H7 (cell line): ENCODE data around the gene WFDC11. TPM values are rescaled to one million over a fixed set of nuclear protein-coding genes. Genes with fewer than 3 reads are reported as not detected.
"Not testable (repeated sequence)": the region's sequence is repeated elsewhere in the genome, so short reads cannot be mapped to it uniquely, and the experiment has no call there.

Source experiments
- DNase-seq: peaks from one replicate; pipeline ENCODE4 v3.0.0; 2012
- H3K27me3 ChIP-seq: 2 replicates; pipeline ENCODE4 v1.6.0; 2011; ENCODE audit warnings: mild to moderate bottlenecking, low read length; ENCODE audit not compliant: control insufficient read depth, insufficient read depth
- H3K36me3 ChIP-seq: replicated peaks from 2 replicates; pipeline ENCODE4 v1.5.1; 2011; ENCODE audit warnings: low read length; ENCODE audit not compliant: control insufficient read depth, insufficient read depth
- H3K4me3 ChIP-seq: 2 replicates; pipeline ENCODE4 v1.5.1; 2011; ENCODE audit warnings: low read depth, mild to moderate bottlenecking, control low read depth, low read length, moderate library complexity; ENCODE audit not compliant: insufficient read depth
- total RNA-seq: library from RNA; depleted of rRNA; stranded (reverse); fragments of >200 nt; shearing (Covaris generic); gene quantifications from 2 replicates; pipeline ENCODE4 v1.2.3, GENCODE V29; 2014; rRNA removed

WFDC11 gene
- not detected in 2 replicates for total RNA-seq

GRCh38 chr20:45670139-45670538 lies at the start of gene WFDC11:
Gene WFDC11, minus strand, starts transcription at chr20:45670239. Its CDS starts 19,639 bp downstream, at chr20:45650600.
- H3K27me3 ChIP-seq, result no peaks in the 10 kb centered on the region

GRCh38 chr20:45716141-45716688 lies 46.2 kb upstream of the WFDC11 start:
- not testable (repeated sequence) for H3K4me3 ChIP-seq, H3K36me3 ChIP-seq, H3K27me3 ChIP-seq, DNase-seq

More at GRCh38 chr20:45670139-45670538, at the start of gene WFDC11:
- no peak for DNase-seq
- H3K4me3 ChIP-seq, result no peak within 1 kb of the TSS
- no peaks in the 10 kb centered on the region for H3K36me3 ChIP-seq

GRCh38 chr20:45704969-45705637 lies 35.1 kb upstream of the WFDC11 start, which contains the start of gene WFDC10B:
Gene WFDC10B, minus strand, starts transcription at chr20:45705019. Its CDS starts 19,027 bp downstream, at chr20:45685992.
- no peaks in the 10 kb centered on the region for H3K36me3 ChIP-seq
- DNase-seq, result no peak
- H3K4me3 ChIP-seq, result no peak within 1 kb of the TSS
- no peaks in the 10 kb centered on the region for H3K27me3 ChIP-seq

GRCh38 chr20:45701873-45702272 lies 31.8 kb upstream of the WFDC11 start, which contains the start of gene WFDC13:
Gene WFDC13, plus strand, starts transcription at chr20:45702038. Its CDS starts 86 bp downstream, at chr20:45702124.
- no peaks in the 10 kb centered on the region for H3K36me3 ChIP-seq
- no peak for DNase-seq
- no peaks in the 10 kb centered on the region for H3K27me3 ChIP-seq
- H3K4me3 ChIP-seq, result no peak within 1 kb of the TSS

GRCh38 chr20:45701104-45701503 lies 31.1 kb upstream of the WFDC11 start:
- no peak for DNase-seq
- Histone ChIP-seq H3K36me3 (no peaks in the 10 kb centered on the region), H3K4me3 (no peak overlapping the region), H3K27me3 (no peaks in the 10 kb centered on the region)

GRCh38 chr20:45695496-45695895 lies 25.5 kb upstream of the WFDC11 start:
- no peak for DNase-seq
- H3K27me3 ChIP-seq, result no peaks in the 10 kb centered on the region
- no peaks in the 10 kb centered on the region for H3K36me3 ChIP-seq
- no peak overlapping the region for H3K4me3 ChIP-seq

GRCh38 chr20:45693346-45693745 lies 23.3 kb upstream of the WFDC11 start:
- H3K36me3 ChIP-seq, H3K4me3 ChIP-seq, H3K27me3 ChIP-seq, DNase-seq: not testable (repeated sequence)

- Histone ChIP-seq H3K27me3 (no peaks in the 10 kb centered on the region), H3K36me3 (no peaks in the 10 kb centered on the region), H3K4me3 (no peak overlapping the region)
- DNase-seq, result peak; percentile 65
Measured at GRCh38 chr20:45685896-45686295, 15.9 kb upstream of the WFDC11 start.

GRCh38 chr20:45679650-45680049 lies 9.6 kb upstream of the WFDC11 start:
- H3K36me3 ChIP-seq, result no peaks in the 10 kb centered on the region
- no peak overlapping the region for H3K4me3 ChIP-seq
- no peaks in the 10 kb centered on the region for H3K27me3 ChIP-seq
- DNase-seq, result no peak

- H3K4me3 ChIP-seq, result no peak overlapping the region
- no peaks in the 10 kb centered on the region for H3K36me3 ChIP-seq
- no peaks in the 10 kb centered on the region for H3K27me3 ChIP-seq
- DNase-seq, result no peak
Measured at GRCh38 chr20:45672765-45673164, 2.7 kb upstream of the WFDC11 start.

- H3K36me3 ChIP-seq, H3K4me3 ChIP-seq, H3K27me3 ChIP-seq, DNase-seq: not testable (repeated sequence)
Measured at GRCh38 chr20:45657038-45657437, 13.0 kb downstream of the WFDC11 start.

GRCh38 chr20:45651726-45652125 lies 18.3 kb downstream of the WFDC11 start:
- not testable (repeated sequence) for DNase-seq, H3K27me3 ChIP-seq, H3K36me3 ChIP-seq, H3K4me3 ChIP-seq

GRCh38 chr20:45649312-45649863 lies 20.7 kb downstream of the WFDC11 start:
- H3K27me3 ChIP-seq, result no peaks in the 10 kb centered on the region
- H3K36me3 ChIP-seq, result no peaks in the 10 kb centered on the region
- no peak for DNase-seq
- H3K4me3 ChIP-seq, result no peak overlapping the region

- H3K36me3 ChIP-seq, result no peaks in the 10 kb centered on the region
- DNase-seq, result no peak
- no peaks in the 10 kb centered on the region for H3K27me3 ChIP-seq
- H3K4me3 ChIP-seq, result no peak overlapping the region
Measured at GRCh38 chr20:45647441-45648050, 22.5 kb downstream of the WFDC11 start.

GRCh38 chr20:45646875-45647274 lies 23.2 kb downstream of the WFDC11 start:
- Histone ChIP-seq H3K36me3 (no peaks in the 10 kb centered on the region), H3K27me3 (no peaks in the 10 kb centered on the region), H3K4me3 (no peak overlapping the region)
- DNase-seq, result no peak
